HG03097 (cell line): Measurements from ENCODE around the gene DLG5.

Experiments used
- ATAC-seq: cut with Tn5 transposase; IDR thresholded peaks from one replicate; pipeline ENCODE4 v1.9.1; 2021; ENCODE audit not compliant: unreplicated experiment, low FRiP score

Gene DLG5

GRCh38 chr10:77955136-77955535 is 28.6 kb upstream of the DLG5 start:
- ATAC-seq = no peak

GRCh38 chr10:77949167-77949566 is 22.6 kb upstream of the DLG5 start:
- no peak for ATAC-seq

- ATAC-seq = no peak
These were observed 19.5 kb upstream of the DLG5 start for GRCh38 chr10:77946084-77946483.

GRCh38 chr10:77944519-77944918 is 18.0 kb upstream of the DLG5 start:
- no peak for ATAC-seq

- no peak for ATAC-seq
These were observed 16.8 kb upstream of the DLG5 start for GRCh38 chr10:77943121-77943901.

- no peak for ATAC-seq
These were observed 15.2 kb upstream of the DLG5 start for GRCh38 chr10:77941790-77942189.

GRCh38 chr10:77940627-77941026 is 14.1 kb upstream of the DLG5 start:
- no peak for ATAC-seq

GRCh38 chr10:77940225-77940624 is 13.7 kb upstream of the DLG5 start:
- no peak for ATAC-seq

GRCh38 chr10:77939561-77940001 is 13.0 kb upstream of the DLG5 start:
- ATAC-seq = no peak

GRCh38 chr10:77936697-77937567 is 10.4 kb upstream of the DLG5 start:
- ATAC-seq = no peak

GRCh38 chr10:77932016-77932715 is 5.6 kb upstream of the DLG5 start:
- no peak for ATAC-seq

GRCh38 chr10:77927402-77928246 is 1.1 kb upstream of the DLG5 start:
- ATAC-seq = no peak

GRCh38 chr10:77925795-77926565 is 575 bp downstream of the DLG5 start:
- no peak for ATAC-seq

- ATAC-seq = no peak
These were observed 1.2 kb downstream of the DLG5 start for GRCh38 chr10:77925410-77925794.

- no peak for ATAC-seq
These were observed 3.9 kb downstream of the DLG5 start for GRCh38 chr10:77922566-77923179.

GRCh38 chr10:77922055-77922454 is 4.5 kb downstream of the DLG5 start:
- no peak for ATAC-seq

GRCh38 chr10:77921395-77921794 is 5.2 kb downstream of the DLG5 start:
- ATAC-seq = no peak

- no peak for ATAC-seq
These were observed 6.1 kb downstream of the DLG5 start for GRCh38 chr10:77920495-77920894.

GRCh38 chr10:77919713-77920108 is 6.8 kb downstream of the DLG5 start:
- no peak for ATAC-seq
